Activated naive CD4-positive, alpha-beta T cell treated with anti-CD3 and anti-CD28 coated beads, Interleukin-2, amount 50 U/mL, for 72 hours (primary cell): Measurements from ENCODE around the gene LNX1. TPM values are rescaled to one million over a fixed set of nuclear protein-coding genes. Genes with fewer than 3 reads are reported as not detected.

Source experiments
- ATAC-seq, 2 donors: fragments of 150-1000 bp; cut with Tn5 transposase; 2 replicates each; pipeline ENCODE4 v1.10.0; 2021; ENCODE audit warnings: mild to moderate bottlenecking in 2 of 2, moderate library complexity in 2 of 2
- DNase-seq, 2 donors: peaks; one replicate each; pipeline ENCODE4 v3.0.0; 2021 to 2022; ENCODE audit warnings: low spot score in 2 of 2
- H3K27ac Mint-ChIP-seq, 2 donors: one replicate each; pipeline ENCODE4 v1.8.0; 2022; ENCODE audit warnings: mild to moderate bottlenecking in 2 of 2, mixed read lengths in 2 of 2
- H3K36me3 Mint-ChIP-seq, 2 donors: one replicate each; pipeline ENCODE4 v1.8.0; 2022; ENCODE audit warnings: mixed read lengths in 2 of 2
- H3K9me3 Mint-ChIP-seq, 2 donors: one replicate each; pipeline ENCODE4 v1.8.0; 2022; ENCODE audit warnings: mixed read lengths in 2 of 2
- total RNA-seq, 2 donors: library from RNA; stranded (reverse); gene quantifications; one replicate each; pipeline ENCODE4 v1.2.3, GENCODE V29; 2022

Gene LNX1
- total RNA-seq, 2 donors from 2014 or later, result not detected

GRCh38 chr4:53608649-53609048, 17.4 kb upstream of the LNX1 start:
- peaks cover 0 to 6% of the 10 kb centered on the region in 2 donors for H3K9me3 Mint-ChIP-seq
- no peak for DNase-seq
- no peaks in the 10 kb centered on the region for H3K36me3 Mint-ChIP-seq
- no peak for ATAC-seq
- H3K27ac Mint-ChIP-seq, result no peak overlapping the region

- Mint-ChIP-seq H3K36me3 (no peaks in the 10 kb centered on the region), H3K9me3 (peaks cover 0 to 6% of the 10 kb centered on the region in 2 donors), H3K27ac (no peak overlapping the region)
- ATAC-seq (no peak), DNase-seq (no peak)
Measured at GRCh38 chr4:53608242-53608641, 17.0 kb upstream of the LNX1 start.

DNA sequence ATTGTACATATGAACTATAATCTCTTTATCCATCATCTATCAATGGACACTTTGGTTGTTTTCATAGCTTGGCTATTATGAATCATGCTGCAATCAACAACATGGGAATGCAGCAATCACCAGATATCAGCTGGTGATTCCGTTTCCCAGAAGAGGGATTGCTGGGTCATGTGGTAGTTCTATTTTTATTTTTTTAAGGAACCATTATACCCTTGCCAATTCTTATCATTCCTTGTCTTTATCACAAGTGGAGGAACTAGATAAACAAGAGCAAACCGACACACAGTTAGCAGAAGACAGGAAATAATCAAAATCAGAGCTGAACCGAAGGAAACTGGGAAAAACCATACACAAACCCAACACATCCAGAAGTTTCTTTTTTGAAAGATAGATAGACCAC, 14.5 kb upstream of the LNX1 start:
- Mint-ChIP-seq H3K27ac (no peak overlapping the region), H3K9me3 (peaks cover 0 to 6% of the 10 kb centered on the region in 2 donors), H3K36me3 (no peaks in the 10 kb centered on the region)
- DNase-seq (no peak), ATAC-seq (no peak)

DNA sequence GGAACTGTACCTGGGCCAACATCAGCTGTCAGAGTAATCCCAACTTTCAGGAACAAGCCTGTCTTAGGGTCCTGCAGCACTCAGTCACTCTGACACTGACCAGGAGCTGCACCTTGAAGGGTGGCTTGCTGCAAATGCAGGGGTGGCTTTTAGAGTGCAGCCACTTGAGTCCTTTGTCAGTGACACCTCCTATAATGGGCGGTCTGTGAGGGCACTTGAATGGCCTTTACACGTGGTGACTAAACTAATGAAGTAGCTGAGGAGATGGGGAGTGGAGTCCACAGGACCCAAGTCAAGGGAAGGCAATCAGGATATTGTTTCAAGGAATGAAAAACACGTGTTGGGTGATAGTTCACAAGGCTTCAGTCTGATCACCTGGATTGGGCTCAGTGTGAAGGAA, 11.1 kb upstream of the LNX1 start:
- no peak overlapping the region for H3K27ac Mint-ChIP-seq
- H3K9me3 Mint-ChIP-seq, result no peaks in the 10 kb centered on the region
- no peaks in the 10 kb centered on the region for H3K36me3 Mint-ChIP-seq
- DNase-seq, result no peak
- ATAC-seq, result no peak

DNA sequence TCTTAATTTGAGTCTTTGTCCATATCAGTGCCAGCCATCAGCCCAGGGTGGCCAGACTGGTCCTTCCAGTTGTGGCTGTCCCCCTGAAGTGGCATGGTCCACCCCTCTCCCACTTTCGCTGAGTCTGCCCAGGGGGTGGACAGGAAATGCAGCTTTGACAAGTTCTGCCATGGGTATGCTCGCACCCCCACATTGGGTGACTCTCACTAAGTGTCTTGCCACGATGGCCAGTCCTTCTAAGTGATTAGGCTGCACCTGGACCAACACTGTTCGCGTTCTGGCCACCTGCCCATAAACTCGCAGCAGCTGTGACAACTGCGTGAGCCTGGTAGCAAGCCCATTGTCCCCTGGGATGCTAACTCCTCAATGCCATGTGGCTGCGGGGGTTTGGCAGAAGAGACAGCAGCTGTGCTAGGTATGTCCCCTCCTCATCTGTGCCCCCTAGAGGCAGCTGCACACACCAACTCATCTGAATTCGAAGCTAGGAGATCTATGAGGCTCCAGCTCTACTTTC, 10.0 kb upstream of the LNX1 start:
- ATAC-seq (peak in 1 of 2 donors; percentile 41), DNase-seq (no peak)
- Mint-ChIP-seq H3K9me3 (no peaks in the 10 kb centered on the region), H3K36me3 (no peaks in the 10 kb centered on the region), H3K27ac (no peak overlapping the region)

- ATAC-seq, result no peak
- no peak overlapping the region for H3K27ac Mint-ChIP-seq
- H3K36me3 Mint-ChIP-seq, result no peaks in the 10 kb centered on the region
- H3K9me3 Mint-ChIP-seq, result no peaks in the 10 kb centered on the region
- no peak for DNase-seq
Measured at GRCh38 chr4:53599632-53600031, 8.3 kb upstream of the LNX1 start.

DNA sequence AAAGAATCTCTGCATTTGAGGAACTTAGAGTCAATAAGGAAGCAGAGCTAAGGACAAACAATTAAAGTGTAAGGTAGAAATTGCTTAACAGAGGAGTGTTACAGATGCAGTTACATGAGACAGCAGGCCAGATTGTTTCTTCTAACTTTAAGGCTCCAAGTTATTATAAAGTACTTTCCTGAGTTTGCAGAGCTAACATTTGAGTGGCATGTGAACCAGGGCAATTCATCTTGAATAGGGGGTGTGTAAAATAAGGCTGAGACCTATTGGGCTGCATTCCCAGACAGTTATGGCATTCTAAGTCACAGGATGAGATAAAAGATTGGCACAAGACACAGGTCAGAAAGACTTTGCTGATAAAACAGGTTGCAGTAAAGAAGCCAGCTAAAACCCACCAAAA, 7.6 kb upstream of the LNX1 start:
- Mint-ChIP-seq H3K27ac (no peak overlapping the region), H3K36me3 (no peaks in the 10 kb centered on the region), H3K9me3 (no peaks in the 10 kb centered on the region)
- ATAC-seq, result no peak
- no peak for DNase-seq

- DNase-seq (no peak), ATAC-seq (no peak)
- no peaks in the 10 kb centered on the region for H3K9me3 Mint-ChIP-seq
- no peak overlapping the region for H3K27ac Mint-ChIP-seq
- no peaks in the 10 kb centered on the region for H3K36me3 Mint-ChIP-seq
Measured at GRCh38 chr4:53598483-53598882, 7.2 kb upstream of the LNX1 start.

GRCh38 chr4:53596901-53597300, 5.6 kb upstream of the LNX1 start:
- DNase-seq (no peak), ATAC-seq (no peak)
- Mint-ChIP-seq H3K27ac (no peak overlapping the region), H3K9me3 (no peaks in the 10 kb centered on the region), H3K36me3 (peaks cover 0 to 4% of the 10 kb centered on the region in 2 donors)

- Mint-ChIP-seq H3K27ac (no peak overlapping the region), H3K36me3 (peaks cover 0 to 12% of the 10 kb centered on the region in 2 donors), H3K9me3 (no peaks in the 10 kb centered on the region)
- ATAC-seq (no peak), DNase-seq (no peak)
Measured at GRCh38 chr4:53595834-53596233, 4.5 kb upstream of the LNX1 start.

DNA sequence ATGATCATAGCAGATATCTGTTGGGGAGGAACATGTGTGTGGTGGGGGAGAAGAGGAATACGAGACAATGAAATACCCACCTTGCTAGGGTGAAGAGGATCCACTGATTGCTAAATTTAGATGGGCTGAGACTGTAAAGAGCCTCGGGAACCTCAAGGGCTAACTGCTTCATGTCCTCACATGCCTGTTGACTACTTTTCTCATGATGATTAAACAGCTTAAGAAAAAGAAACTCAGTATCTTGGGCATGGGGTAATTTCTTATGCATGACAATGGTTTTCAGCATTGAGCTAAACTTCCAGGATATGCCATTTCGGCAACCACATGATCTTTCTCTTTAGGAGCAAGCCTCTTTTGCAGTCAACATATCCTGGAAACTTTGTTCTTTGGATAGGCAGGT, 3.9 kb upstream of the LNX1 start:
- no peak for DNase-seq
- H3K27ac Mint-ChIP-seq, result no peak overlapping the region
- ATAC-seq, result no peak
- peaks cover 0 to 12% of the 10 kb centered on the region in 2 donors for H3K36me3 Mint-ChIP-seq
- H3K9me3 Mint-ChIP-seq, result no peaks in the 10 kb centered on the region

- no peaks in the 10 kb centered on the region for H3K9me3 Mint-ChIP-seq
- DNase-seq, result no peak
- H3K27ac Mint-ChIP-seq, result no peak overlapping the region
- ATAC-seq, result no peak
- H3K36me3 Mint-ChIP-seq, result peaks cover 0 to 12% of the 10 kb centered on the region in 2 donors
Measured at GRCh38 chr4:53593765-53594164, 2.5 kb upstream of the LNX1 start.

DNA sequence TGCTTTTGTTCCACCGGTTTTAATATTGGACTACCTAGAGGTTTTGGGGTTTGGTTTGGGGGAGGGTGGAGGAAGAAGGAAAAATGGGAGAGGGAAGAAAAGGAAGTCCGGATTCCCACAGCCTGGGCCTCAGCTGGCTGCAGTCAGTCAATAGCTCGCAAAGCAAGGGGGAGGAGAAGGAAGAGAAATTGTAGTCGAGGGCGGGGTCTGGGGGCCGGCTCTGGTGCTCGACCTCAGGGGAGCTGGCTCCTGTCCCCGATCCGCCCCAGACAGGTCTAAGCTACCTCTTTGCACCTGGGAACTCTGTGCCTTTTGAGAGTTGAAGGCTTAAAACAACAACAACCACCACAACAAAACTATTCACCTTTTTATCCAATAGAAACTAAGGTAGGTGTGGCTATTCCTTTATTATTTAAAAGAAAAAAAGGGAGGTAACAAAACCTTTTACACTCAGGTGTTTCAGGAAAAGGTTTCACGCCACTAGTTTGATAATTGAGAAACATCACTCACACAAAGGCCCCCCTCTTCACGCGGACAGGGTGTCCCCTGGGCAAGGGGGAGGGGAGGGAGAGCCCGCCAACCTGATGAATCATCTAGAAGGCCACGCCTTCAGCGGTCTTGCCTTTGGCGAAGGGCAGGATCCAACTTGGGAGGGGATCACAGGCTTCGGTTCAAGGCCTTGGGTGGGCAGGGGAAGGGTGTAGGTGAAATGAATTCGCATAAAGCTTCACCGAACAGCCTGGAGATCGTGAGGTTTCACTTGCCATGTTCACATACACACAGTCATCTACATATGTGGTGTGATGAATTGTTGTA, 1.6 kb upstream of the LNX1 start:
- Mint-ChIP-seq H3K9me3 (no peaks in the 10 kb centered on the region), H3K27ac (peak overlapping the region in 1 of 2 donors; percentile 17), H3K36me3 (peaks cover 0 to 12% of the 10 kb centered on the region in 2 donors)
- DNase-seq (no peak), ATAC-seq (no peak)

DNA sequence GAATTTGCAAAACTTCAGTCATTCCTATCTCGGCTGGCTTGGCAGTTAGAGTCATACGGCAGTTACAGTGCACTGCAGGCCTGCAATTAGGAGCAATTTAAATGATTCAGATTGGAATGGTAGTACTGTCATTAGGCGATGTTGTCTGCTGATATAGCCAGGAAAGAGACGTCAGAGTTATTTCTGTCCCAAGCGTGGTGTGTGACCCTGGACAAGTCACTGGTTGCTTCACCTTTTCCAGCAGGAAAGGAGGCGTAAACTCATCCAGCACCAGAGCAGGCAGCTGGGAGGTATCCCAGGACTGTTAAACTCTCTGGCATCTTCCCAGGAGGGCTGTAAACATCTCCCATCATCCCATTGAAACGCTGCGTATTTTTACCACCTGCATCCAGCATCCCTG, 836 bp upstream of the LNX1 start:
- H3K27ac Mint-ChIP-seq, result no peak overlapping the region
- ATAC-seq, result no peak

DNA sequence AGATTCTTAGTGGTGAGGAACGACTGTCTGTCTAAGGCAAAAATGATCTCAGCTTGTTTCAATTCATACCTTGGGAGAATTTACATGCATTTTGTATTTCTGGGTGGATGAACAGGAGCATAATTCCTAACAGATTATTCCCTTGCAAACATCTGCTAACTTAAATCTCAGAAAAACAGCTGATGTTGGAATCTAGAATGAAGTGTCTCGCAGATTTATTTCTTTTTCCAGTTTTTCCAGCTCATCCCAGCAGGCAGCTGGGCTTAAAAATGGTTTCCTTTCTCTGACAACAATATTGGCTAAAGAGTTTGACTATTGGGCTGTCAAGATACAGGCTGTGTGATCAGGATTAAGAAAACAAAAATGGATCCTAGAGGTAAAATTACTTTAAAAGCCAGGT, 1.1 kb downstream of the LNX1 start:
- DNase-seq (no peak), ATAC-seq (no peak)
- H3K36me3 Mint-ChIP-seq, result peaks cover 0 to 12% of the 10 kb centered on the region in 2 donors
- H3K9me3 Mint-ChIP-seq, result no peaks in the 10 kb centered on the region
- H3K27ac Mint-ChIP-seq, result no peak overlapping the region

More for the DNA sequence above, 836 bp upstream of the LNX1 start:
- Mint-ChIP-seq H3K9me3 (no peaks in the 10 kb centered on the region), H3K36me3 (peaks cover 0 to 12% of the 10 kb centered on the region in 2 donors)
- no peak for DNase-seq

DNA sequence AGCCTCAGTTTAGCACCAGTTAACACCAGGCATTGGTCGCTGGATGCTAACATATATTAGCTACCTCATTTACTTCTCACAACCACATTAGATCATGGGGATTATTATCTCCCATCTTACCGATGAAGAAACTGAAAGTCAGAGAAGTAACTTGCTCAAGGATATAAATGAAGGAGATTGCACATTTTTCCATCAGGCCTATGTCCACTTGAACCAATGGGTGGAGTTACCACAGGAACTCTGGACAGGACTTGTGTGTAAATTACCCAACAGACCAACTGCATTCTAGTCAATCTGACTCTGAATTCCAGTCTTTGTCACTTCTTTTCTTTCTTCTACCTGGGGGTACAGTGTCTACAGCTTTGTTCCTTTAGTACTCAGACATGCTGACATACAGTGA, 1.8 kb downstream of the LNX1 start:
- Mint-ChIP-seq H3K27ac (no peak overlapping the region), H3K36me3 (peaks cover 0 to 12% of the 10 kb centered on the region in 2 donors), H3K9me3 (no peaks in the 10 kb centered on the region)
- DNase-seq (no peak), ATAC-seq (no peak)

- ATAC-seq (no peak), DNase-seq (no peak)
- no peak overlapping the region for H3K27ac Mint-ChIP-seq
- H3K36me3 Mint-ChIP-seq, result peaks cover 0 to 10% of the 10 kb centered on the region in 2 donors
- H3K9me3 Mint-ChIP-seq, result no peaks in the 10 kb centered on the region
Measured at GRCh38 chr4:53587135-53587534, 4.2 kb downstream of the LNX1 start.
